ENCODE measurements around the gene ATRIP.
"Not testable (repeated sequence)": the region's sequence is repeated elsewhere in the genome, so short reads cannot be mapped to it uniquely, and the experiment has no call there.

ATRIP gene

GRCh38 chr3:48470286-48470685 is 23.7 kb downstream of the ATRIP start:
- no peak for DNase-seq

DNA sequence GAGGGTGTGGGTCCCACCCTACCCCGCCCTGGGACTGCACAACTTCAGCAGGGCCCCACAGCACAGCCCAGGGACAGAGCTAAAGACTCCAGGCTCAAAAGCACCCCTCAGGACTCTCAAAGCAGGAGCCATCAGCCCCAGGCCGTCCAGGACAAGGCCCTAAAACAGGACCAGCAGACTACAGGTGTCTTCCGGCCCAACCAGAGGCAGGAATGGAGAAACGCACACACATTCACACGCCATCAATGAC is 26.1 kb downstream of the ATRIP start:
- no peak for DNase-seq

DNA sequence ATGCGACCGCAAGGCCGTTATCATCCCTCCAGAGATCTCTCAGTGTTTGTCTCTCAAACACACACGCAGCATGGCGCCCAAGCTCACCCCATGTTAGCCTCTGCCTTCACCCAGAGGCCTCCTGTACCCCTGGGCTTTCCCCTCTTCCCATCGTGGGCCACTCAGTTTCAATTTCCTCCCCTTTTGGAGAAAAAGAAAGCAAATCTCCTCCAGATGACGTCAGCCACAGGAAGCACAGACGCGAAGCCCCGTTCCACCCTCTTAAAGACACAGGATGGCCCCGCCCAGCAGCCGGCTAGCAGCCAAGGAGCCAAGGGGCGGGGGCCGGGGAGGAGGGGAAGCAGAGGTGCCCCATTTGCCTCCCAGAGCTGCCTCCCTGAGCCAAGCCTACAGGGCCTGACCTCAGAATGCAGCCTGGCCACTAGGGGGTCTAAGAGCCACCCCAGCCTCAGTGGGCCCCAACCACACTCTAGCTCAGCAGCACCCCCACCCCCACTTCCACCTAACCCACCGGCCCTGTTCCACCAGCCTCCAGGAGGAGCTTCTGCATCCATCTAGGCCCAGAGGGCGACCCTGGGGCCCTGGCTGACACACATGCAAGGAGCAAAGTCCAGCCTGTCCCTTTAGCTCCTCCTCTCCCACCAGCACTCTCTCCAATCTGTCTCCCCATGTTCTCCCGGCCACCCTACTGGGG is 26.5 kb downstream of the ATRIP start:
- no peak for DNase-seq

DNA sequence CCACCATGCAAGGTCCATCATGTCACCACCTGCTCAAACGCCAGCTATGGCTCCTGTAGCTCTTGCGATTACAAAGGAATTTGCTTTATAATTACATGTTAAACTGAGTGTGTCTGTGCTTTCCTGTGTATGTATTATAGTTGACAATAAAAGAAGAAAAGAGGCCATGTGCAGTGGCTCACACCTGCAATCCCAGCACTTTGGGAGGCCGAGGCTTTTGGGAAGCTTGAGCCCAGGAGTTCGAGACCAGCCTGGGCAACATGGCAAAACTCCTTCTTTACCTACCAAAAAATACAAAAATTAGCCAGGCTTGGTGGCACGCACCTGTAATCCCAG is 27.0 kb downstream of the ATRIP start:
- no peak for DNase-seq

DNA sequence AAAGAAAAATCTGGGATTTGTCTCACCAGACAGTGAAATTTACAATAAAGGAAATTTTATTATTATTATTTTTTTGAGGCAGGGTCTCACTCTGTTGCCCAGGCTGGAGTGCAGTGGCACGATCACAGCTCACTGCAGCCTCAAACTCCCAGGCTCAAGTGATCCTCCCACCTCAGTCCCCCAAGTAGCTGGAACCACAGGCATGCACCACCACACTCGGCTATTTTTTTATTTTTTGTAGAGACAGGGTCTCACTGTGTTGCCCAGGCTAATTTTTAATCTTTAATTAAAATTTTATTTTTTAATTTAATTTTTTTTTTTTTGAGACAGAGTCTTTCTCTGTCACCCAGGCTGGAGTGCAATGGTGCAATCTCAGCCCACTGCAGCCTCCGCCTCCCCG is 27.5 kb downstream of the ATRIP start:
- not testable (repeated sequence) for DNase-seq

GRCh38 chr3:48474619-48475018 is 28.1 kb downstream of the ATRIP start:
- no peak for DNase-seq

- DNase-seq = no peak
Measured at GRCh38 chr3:48475188-48475587, 28.7 kb downstream of the ATRIP start.

- DNase-seq = no peak
Measured at GRCh38 chr3:48476426-48477053, 30.0 kb downstream of the ATRIP start.

DNA sequence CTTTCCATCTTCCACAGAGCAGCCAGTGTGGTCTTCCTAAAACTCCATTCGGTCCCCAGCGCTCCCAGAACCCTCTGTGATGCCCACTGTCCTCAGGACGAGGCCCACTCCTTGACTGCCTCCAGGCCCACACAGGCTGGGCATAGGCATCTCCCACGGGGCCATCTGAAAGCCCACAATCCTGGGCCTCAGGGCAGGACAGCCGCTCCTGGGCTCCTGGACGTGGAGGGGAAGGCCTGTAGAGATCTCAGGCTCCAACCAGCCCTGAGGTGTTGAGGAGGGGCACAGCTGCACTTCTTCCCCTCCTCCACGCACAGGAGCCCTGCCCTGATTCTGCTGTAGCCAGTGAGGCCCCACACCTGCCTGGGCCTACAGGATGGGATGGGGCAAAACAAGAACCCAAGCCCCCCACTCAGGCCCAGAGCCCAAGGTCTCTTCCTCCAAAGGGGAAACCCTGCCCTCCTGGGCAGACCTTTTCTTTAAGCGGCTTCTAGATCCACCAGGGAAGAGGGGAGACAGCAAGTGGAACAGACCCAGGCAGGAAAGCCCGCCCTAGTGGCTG is 31.5 kb downstream of the ATRIP start:
- no peak for DNase-seq

DNA sequence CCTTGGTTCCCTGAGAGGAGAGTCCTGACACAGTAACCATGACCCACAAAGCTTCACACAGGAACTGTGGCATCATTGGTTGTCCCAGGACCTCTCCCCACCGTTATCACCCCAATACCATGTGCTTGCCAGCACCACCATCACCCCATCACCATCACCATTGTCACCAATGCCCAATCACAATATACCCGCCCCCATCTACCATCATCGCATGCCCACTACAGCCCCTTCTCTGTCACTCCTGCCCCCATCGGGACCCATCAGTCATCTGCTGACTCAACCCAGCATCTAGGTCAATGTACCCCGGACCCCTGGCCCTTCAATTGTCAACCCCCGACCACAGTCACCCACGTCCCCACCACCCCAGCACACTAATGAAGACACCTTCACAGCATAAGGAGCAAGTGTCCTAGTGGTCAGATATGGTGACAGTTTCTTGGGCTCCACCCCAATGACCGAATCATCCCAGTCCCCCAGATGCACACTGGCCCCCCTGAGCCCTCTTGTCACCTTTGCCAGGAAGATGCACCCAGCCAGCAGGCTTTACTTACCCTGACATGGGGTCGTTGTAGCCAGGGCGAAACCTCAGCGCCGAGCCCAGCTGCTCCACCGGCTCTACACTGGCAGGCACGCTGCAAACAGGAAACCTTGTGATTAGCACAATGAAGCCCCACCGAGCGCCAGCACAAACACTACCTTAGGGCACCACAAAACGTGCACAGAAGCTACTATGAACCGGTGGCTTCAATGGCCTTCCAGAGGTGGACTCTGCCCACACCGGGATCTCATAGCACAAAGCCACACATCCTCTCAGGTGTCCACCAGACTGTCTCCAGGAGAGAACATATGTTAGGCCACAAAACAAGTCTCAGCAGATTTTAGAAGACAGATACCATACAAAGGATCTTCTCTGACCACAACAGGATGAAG is 32.4 kb downstream of the ATRIP start:
- DNase-seq = no peak

GRCh38 chr3:48480891-48481290 is 34.4 kb downstream of the ATRIP start:
- DNase-seq = not testable (repeated sequence)

GRCh38 chr3:48482822-48483221 is 36.3 kb downstream of the ATRIP start:
- not testable (repeated sequence) for DNase-seq

DNA sequence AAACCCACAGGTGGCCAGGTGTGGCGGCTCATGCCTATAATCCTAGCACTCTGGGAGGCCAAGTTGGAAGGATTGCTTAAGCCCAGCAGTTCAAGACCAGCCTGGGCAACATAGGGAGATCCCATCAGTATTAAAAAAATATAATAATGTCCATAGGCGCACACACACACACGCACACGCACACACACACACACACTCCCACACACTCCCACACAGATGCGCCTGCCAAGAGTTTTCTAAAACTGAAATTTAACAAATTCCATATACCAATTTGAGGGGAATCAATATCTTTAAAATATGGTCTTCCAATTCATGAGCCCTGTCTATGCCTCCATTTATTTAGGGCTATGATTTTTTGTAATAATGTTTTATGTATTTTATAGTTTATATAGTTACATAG is 40.4 kb downstream of the ATRIP start:
- DNase-seq = no peak

DNA sequence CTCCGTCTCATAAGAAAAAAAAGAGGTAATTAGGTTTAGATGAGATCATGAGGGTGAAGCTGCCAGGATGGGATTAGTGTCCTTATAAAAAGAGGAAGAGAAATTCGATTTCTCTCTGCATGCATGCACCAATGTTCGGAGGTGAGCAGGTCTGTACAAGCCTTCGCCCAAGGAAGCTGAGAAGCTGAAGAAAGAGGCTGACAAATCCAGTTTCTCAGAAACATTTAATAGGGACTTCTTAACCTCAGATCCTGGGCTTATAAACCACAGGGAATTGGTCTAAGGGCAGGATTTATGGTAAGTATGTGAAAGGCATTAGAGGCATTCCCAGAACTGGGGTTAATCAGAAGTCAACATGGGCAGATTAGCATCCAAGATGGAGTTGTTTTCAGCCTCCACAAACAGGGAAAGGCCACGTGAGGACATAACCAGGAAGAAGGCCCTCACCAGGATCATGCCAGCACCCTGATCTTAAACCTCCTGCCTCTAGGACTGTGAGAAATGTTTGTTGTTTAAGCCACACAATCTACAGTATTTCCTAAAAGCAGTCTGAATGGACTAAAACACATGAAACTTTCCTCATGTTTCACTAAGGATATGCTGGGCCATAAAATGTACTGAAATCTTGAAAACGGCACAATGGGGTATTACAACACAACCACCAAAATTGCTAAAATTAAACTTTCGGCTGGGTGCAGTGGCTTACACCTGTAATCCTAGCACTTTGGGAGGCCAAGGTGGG is 46.1 kb downstream of the ATRIP start:
- no peak for DNase-seq

DNA sequence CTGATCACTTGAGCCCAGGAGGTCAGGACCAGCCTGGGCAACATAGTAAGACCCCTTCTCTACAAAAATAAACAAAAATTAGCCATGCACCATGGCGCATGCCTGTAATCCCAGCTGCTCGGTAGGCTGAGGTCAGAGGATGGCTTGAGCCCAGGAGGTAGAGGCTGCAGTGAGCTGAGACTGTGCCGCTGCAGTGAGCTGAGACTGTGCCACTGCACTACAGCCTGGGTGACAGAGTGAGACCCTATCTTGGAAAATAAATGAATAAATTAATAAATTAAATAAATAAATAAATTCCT is 46.6 kb downstream of the ATRIP start:
- no peak for DNase-seq

- DNase-seq = no peak
Measured at GRCh38 chr3:48500656-48501055, 54.1 kb downstream of the ATRIP start.

- no peak for DNase-seq
Measured at GRCh38 chr3:48501196-48501595, 54.7 kb downstream of the ATRIP start.

- DNase-seq = no peak
Measured at GRCh38 chr3:48502121-48502520, 55.6 kb downstream of the ATRIP start.

DNA sequence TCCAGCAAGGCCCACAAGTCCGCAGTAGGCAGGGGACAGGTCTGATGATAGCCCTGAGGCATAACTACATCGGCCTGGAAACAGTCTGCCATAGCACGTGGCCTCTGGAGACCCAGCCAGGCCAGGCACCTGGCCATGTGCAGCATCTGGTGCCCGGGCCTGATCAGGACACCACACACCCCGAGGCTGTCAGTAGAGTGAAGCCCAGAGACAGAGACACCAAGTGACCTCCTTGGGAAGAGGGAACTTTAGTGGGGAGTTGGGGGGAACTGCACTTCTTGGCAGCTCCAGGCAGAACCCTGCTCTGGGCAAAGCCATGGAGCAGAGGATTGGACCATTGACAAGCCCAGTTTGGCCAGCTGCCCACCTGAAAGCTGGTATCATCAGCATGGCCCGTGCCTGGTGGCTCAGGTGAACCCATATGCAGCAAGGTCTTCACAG is 56.2 kb downstream of the ATRIP start:
- DNase-seq = no peak

DNA sequence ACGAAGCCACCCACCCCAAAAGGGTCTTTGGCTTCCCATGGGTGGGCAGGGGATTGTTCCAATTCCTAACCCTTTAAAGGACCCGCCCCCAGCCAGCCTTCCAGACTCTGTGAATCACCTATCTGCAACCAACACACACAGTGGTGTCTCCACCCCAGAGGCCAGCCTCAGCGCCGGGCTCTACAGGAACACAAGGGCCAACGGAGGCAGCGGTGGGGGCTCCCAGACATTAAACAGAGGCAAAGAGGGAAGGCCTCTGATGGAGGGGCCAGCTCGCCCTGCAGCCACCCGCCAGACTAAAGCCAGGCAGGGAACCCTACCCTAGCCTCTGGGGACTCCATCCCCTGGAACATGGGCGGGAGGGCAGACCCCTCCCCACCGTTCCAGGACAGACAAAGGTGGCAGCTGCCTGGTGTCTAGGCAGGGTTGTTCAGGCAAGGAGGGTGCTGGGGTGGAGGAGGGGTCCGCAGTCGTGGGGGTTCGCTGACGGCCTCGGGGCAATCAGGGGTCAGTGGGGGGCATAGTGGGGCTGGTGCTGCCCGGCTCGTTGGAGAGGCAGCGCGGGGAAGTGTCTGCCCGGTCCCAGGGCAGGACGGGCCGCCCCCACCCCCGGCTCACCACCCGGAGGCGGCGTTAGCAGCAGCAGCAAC is 57.0 kb downstream of the ATRIP start:
- no peak for DNase-seq

- no peak for DNase-seq
Measured at GRCh38 chr3:48504051-48504946, 57.8 kb downstream of the ATRIP start, which contains the start of gene SHISA5. Gene SHISA5, minus strand, starts transcription at chr3:48504174. Its CDS starts 80 bp downstream, at chr3:48504094.

GRCh38 chr3:48505146-48505545 is 58.6 kb downstream of the ATRIP start:
- no peak for DNase-seq
